MCF 10A (cell line): ENCODE results near the gene FXN. TPM values are rescaled to one million over a fixed set of nuclear protein-coding genes. Genes with fewer than 3 reads are reported as not detected.

Experiments used
- BruUV-seq: library from RNA; stranded (reverse); fragments of 400-500 nt; replicated peaks from 2 replicates; lab custom pipeline; 2021; lab: Mats Ljungman, UMichigan
- CTCF ChIA-PET: fragments of 300-600 bp; sonication (Branson Sonifier 250); formaldehyde crosslinking; extraction: SDS; loops from one replicate; lab custom pipeline; 2021; ENCODE audit warnings: antibody characterized with exemption, inconsistent platforms; lab: Yijun Ruan, JAX
- POLR2A ChIA-PET: fragments of 300-600, 350-650 bp; sonication (Branson Sonifier 250); formaldehyde crosslinking; extraction: SDS; loops from one replicate; lab custom pipeline; 2020; ENCODE audit warnings: antibody characterized with exemption, inconsistent platforms; lab: Yijun Ruan, JAX
- DNase-seq: peaks from one replicate; pipeline ENCODE4 v3.0.0-alpha.2; 2018; ENCODE audit not compliant: unreplicated experiment
- H3K27ac Mint-ChIP-seq: one replicate; pipeline ENCODE4 v1.8.0; 2022; ENCODE audit warnings: mild to moderate bottlenecking, low read depth, mixed read lengths; ENCODE audit not compliant: unreplicated experiment
- H3K27me3 Mint-ChIP-seq: one replicate; pipeline ENCODE4 v1.8.0; 2022; ENCODE audit warnings: mixed read lengths; ENCODE audit not compliant: insufficient read depth, unreplicated experiment
- H3K36me3 Mint-ChIP-seq: one replicate; pipeline ENCODE4 v1.8.0; 2022; ENCODE audit warnings: mild to moderate bottlenecking, moderate library complexity, mixed read lengths; ENCODE audit not compliant: insufficient read depth, unreplicated experiment
- H3K4me1 Mint-ChIP-seq: one replicate; pipeline ENCODE4 v1.8.0; 2022; ENCODE audit warnings: mixed read lengths; ENCODE audit not compliant: insufficient read depth, unreplicated experiment
- H3K4me3 Mint-ChIP-seq: one replicate; pipeline ENCODE4 v1.8.0; 2022; ENCODE audit warnings: mild to moderate bottlenecking, moderate library complexity, mixed read lengths; ENCODE audit not compliant: unreplicated experiment
- H3K9me3 Mint-ChIP-seq: one replicate; pipeline ENCODE4 v1.8.0; 2022; ENCODE audit warnings: mixed read lengths; ENCODE audit not compliant: unreplicated experiment
- intact Hi-C: fragments of 100-400 bp; cut with micrococcal nuclease; formaldehyde crosslinking; loops from 2 replicates; pipeline ENCODE4 v1.14.1; 2022
- total RNA-seq: library from RNA; stranded (reverse); gene quantifications from 2 replicates; pipeline ENCODE4 v1.2.3, GENCODE V29; 2022
- TF ChIP-seq, protein P1 (sequence below): fragments of 200-600 bp; IDR thresholded peaks from one replicate; pipeline ENCODE4 v1.8.0; 2022; ENCODE audit warnings: antibody characterized with exemption, mild to moderate bottlenecking; ENCODE audit not compliant: unreplicated experiment

Gene FXN
- total RNA-seq, 1 experiment from 2014 or later: 31.6 TPM

DNA sequence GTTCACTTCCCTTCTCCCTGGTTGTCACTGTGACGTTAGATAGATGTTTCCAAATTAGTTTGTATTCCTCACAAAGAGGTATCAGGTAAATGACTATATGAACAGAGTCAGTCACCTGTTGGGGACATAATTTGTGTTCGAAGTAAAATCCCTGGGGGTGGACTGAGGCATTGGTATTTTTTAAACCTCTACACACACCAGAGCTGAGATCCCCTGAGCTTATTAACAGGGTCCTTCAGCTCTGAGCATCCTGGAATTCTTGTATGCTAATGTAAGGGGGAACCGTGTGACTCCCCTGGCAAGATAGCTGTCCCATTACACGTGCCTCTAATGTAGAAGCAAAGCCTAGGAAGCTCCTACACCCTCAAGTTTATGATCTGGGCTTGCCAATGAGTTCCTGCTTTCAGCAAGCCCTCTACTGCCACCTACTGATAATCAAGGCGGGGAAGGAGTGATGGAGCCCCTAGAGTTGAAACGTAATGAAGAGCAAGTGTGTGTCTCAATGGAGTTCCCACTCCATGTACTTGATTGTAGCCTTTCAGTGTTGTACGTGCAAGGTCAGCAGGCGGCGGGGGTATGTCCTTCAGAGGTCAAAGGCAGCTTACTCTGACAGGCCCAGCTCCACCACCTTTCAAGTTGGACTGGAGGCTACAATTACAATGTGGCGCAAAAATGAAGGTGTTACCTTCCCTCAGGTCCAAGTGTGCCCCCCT is 36.0 kb upstream of the FXN start:
- BruUV-seq: no TSS peak
- DNase-seq: peak; percentile 77
- Mint-ChIP-seq H3K27ac (peak overlapping the region; percentile 84), H3K9me3 (no peaks in the 10 kb centered on the region), H3K4me3 (no peak overlapping the region), H3K36me3 (no peaks in the 10 kb centered on the region), H3K4me1 (peaks cover 1% of the 10 kb centered on the region), H3K27me3 (peaks cover 80% of the 10 kb centered on the region)
- ChIA-PET CTCF (interaction anchor here (0.6 to 10.2 kb wide), 41 partner anchors 8 to 734 kb away, joined by 3 to 66 read pairs (median 3); partner anchors contain the start of gene PRKACG), POLR2A (interaction anchor here (0.9 kb wide), 1 partner anchor 220 kb away, joined by 3 read pairs; a partner anchor contains a TSS)
- TF ChIP-seq, protein P1, sequence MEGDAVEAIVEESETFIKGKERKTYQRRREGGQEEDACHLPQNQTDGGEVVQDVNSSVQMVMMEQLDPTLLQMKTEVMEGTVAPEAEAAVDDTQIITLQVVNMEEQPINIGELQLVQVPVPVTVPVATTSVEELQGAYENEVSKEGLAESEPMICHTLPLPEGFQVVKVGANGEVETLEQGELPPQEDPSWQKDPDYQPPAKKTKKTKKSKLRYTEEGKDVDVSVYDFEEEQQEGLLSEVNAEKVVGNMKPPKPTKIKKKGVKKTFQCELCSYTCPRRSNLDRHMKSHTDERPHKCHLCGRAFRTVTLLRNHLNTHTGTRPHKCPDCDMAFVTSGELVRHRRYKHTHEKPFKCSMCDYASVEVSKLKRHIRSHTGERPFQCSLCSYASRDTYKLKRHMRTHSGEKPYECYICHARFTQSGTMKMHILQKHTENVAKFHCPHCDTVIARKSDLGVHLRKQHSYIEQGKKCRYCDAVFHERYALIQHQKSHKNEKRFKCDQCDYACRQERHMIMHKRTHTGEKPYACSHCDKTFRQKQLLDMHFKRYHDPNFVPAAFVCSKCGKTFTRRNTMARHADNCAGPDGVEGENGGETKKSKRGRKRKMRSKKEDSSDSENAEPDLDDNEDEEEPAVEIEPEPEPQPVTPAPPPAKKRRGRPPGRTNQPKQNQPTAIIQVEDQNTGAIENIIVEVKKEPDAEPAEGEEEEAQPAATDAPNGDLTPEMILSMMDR: peak; percentile 61
- intact Hi-C loops: loop anchor here (1.0 kb wide), 2 partner anchors 415 to 492 kb away; no protein-coding TSS in a partner anchor

DNA sequence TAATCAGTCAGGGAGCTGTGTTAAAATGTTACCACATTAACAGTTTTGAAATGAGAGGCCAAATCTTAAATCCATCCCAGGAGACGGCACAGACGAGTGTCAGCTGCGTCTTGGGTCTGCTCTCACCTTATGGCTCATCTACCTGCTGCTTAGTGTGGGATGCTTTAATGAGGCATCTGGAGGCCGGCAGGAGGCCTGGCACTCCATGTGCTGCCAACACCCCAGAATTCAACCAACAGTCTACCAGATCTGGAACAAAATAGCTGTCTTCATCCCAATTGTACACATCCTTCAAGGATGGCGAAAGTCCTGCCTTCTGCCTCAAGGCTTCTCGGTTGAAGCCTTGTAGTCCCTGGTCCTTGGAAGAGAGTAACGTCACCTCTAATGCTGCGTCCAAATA is 33.6 kb upstream of the FXN start:
- CTCF ChIA-PET: interaction anchor here (0.5 to 10.2 kb wide), 8 partner anchors 8 to 667 kb away, joined by 3 to 66 read pairs (median 4); no protein-coding TSS in a partner anchor
- no TSS peak for BruUV-seq

DNA sequence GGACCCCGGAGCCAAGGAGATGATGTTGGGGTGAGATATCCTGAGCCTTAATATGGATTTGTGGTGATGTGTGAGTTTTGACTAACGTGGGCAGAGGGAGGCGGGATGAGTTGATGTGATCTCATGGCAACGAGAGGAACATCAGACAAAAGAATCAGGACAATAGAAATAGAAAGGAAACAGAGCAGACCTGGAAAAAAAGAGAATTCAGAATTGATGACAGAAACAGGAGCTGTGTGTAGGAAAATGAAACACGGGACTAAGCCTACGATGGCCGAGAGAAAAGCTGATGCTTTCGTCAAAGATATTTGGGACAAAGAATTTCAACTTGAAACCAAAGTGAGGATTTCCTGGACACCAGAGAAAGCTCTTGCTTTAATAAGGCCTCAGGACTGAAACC is 32.5 kb upstream of the FXN start:
- CTCF ChIA-PET: interaction anchor here (0.9 to 10.2 kb wide), 6 partner anchors 9 to 495 kb away, joined by 3 to 66 read pairs (median 4); partner anchors contain the start of gene PIP5K1B
- Mint-ChIP-seq H3K9me3 (no peaks in the 10 kb centered on the region), H3K4me3 (no peak overlapping the region), H3K27ac (no peak overlapping the region), H3K27me3 (peaks cover 73% of the 10 kb centered on the region), H3K36me3 (no peaks in the 10 kb centered on the region), H3K4me1 (peaks cover 6% of the 10 kb centered on the region)
- BruUV-seq: no TSS peak
- TF ChIP-seq, protein P1: no peak
- intact Hi-C loops: no loop called here
- no peak for DNase-seq
- POLR2A ChIA-PET: interaction anchor here (0.6 kb wide), 1 partner anchor 224 kb away, joined by 3 read pairs; no protein-coding TSS in a partner anchor

More for the DNA sequence above, 33.6 kb upstream of the FXN start:
- Mint-ChIP-seq H3K9me3 (no peaks in the 10 kb centered on the region), H3K27ac (no peak overlapping the region), H3K4me1 (peaks cover 6% of the 10 kb centered on the region), H3K27me3 (peaks cover 73% of the 10 kb centered on the region), H3K36me3 (no peaks in the 10 kb centered on the region), H3K4me3 (no peak overlapping the region)
- DNase-seq: no peak
- POLR2A ChIA-PET: interaction anchor here (0.9 kb wide), 1 partner anchor 34 kb away, joined by 4 read pairs; the partner anchor contains the start of gene FXN
- TF ChIP-seq, protein P1: no peak
- intact Hi-C loops: no loop called here

DNA sequence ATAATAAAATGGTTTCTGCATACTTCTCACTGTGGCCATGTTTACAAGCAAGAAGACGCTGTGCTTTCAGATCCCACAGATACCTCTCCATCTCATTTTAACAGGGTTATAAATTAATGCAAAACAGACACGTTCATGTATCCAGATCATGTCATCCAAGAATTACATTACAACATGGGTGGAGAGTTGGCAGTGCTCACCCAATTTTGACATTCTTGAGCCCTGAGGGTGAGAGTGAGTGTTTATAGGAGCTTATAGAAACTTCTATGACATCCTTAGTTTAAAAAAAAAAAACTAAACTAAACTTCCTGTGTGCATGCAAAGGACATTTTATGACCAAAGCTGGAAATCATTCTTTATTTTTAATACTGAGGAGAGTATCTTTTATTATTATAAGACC is 30.7 kb upstream of the FXN start:
- peaks cover 6% of the 10 kb centered on the region for H3K4me1 Mint-ChIP-seq
- H3K27ac Mint-ChIP-seq: no peak overlapping the region
- H3K36me3 Mint-ChIP-seq: no peaks in the 10 kb centered on the region
- H3K9me3 Mint-ChIP-seq: no peaks in the 10 kb centered on the region
- H3K4me3 Mint-ChIP-seq: no peak overlapping the region
- peaks cover 65% of the 10 kb centered on the region for H3K27me3 Mint-ChIP-seq
- ChIA-PET POLR2A (interaction anchor here (0.5 to 1.6 kb wide), 3 partner anchors 31 to 224 kb away, joined by 3 to 4 read pairs (median 3); partner anchors contain the start of gene FXN), CTCF (interaction anchor here (0.6 to 2.5 kb wide), 3 partner anchors 23 to 421 kb away, joined by 3 to 16 read pairs (median 13); no protein-coding TSS in a partner anchor)
- no TSS peak for BruUV-seq
- peak; percentile 64 for DNase-seq
- TF ChIP-seq, protein P1: no peak
- intact Hi-C loops: no loop called here
